ENCODE results near the gene RBM20. TPM values are rescaled to one million over a fixed set of nuclear protein-coding genes. Genes with fewer than 3 reads are reported as not detected.
A peak's percentile ranks its signal among the peaks of the same experiment; 100 is the strongest.

The RBM20 gene
- total RNA-seq, 1 donor from 2014 or later = 0.58 TPM

- H3K27ac Mint-ChIP-seq (ENCODE audit: unreplicated experiment) = peak overlapping the region; percentile 8
- H3K9me3 Mint-ChIP-seq = no peaks in the 10 kb centered on the region
- peaks cover 21% of the 10 kb centered on the region for H3K4me1 Mint-ChIP-seq
- H3K27me3 Mint-ChIP-seq (ENCODE audit: low read depth) = no peaks in the 10 kb centered on the region
- H3K36me3 Mint-ChIP-seq (ENCODE audit: low read depth) = no peaks in the 10 kb centered on the region
- H3K4me3 Mint-ChIP-seq = no peak overlapping the region
- DNase-seq (ENCODE audit: low read depth, low spot score) = no peak
- TF ChIP-seq CTCF (conservative IDR thresholded peaks at IDR 0.05) = no peak
Measured at GRCh38 chr10:110818311-110819256, 174.4 kb downstream of the RBM20 start.

GRCh38 chr10:110820321-110820814 lies 176.2 kb downstream of the RBM20 start:
- no peaks in the 10 kb centered on the region for H3K27me3 Mint-ChIP-seq (ENCODE audit: low read depth)
- no peaks in the 10 kb centered on the region for H3K9me3 Mint-ChIP-seq
- no peak overlapping the region for H3K27ac Mint-ChIP-seq (ENCODE audit: unreplicated experiment)
- H3K36me3 Mint-ChIP-seq (ENCODE audit: low read depth) = no peaks in the 10 kb centered on the region
- no peak overlapping the region for H3K4me3 Mint-ChIP-seq
- TF ChIP-seq CTCF (conservative IDR thresholded peaks at IDR 0.05) = no peak
- DNase-seq (ENCODE audit: low read depth, low spot score) = no peak
- H3K4me1 Mint-ChIP-seq = peaks cover 30% of the 10 kb centered on the region

- Mint-ChIP-seq H3K4me1 (peaks cover 30% of the 10 kb centered on the region), H3K27ac (ENCODE audit: unreplicated experiment) (no peak overlapping the region), H3K9me3 (no peaks in the 10 kb centered on the region), H3K27me3 (ENCODE audit: low read depth) (no peaks in the 10 kb centered on the region), H3K36me3 (ENCODE audit: low read depth) (no peaks in the 10 kb centered on the region), H3K4me3 (no peak overlapping the region)
- no peak for TF ChIP-seq CTCF (conservative IDR thresholded peaks at IDR 0.05)
- DNase-seq (ENCODE audit: low read depth, low spot score) = no peak
Measured at GRCh38 chr10:110821508-110821907, 177.4 kb downstream of the RBM20 start.

- Mint-ChIP-seq H3K4me1 (peaks cover 30% of the 10 kb centered on the region), H3K27me3 (ENCODE audit: low read depth) (no peaks in the 10 kb centered on the region), H3K4me3 (no peak overlapping the region), H3K9me3 (no peaks in the 10 kb centered on the region), H3K27ac (ENCODE audit: unreplicated experiment) (peak overlapping the region; percentile 25), H3K36me3 (ENCODE audit: low read depth) (no peaks in the 10 kb centered on the region)
- TF ChIP-seq CTCF (conservative IDR thresholded peaks at IDR 0.05) = no peak
- DNase-seq (ENCODE audit: low read depth, low spot score) = no peak
Measured at GRCh38 chr10:110822035-110822711, 178.0 kb downstream of the RBM20 start.

GRCh38 chr10:110822712-110823311 lies 178.7 kb downstream of the RBM20 start:
- H3K27ac Mint-ChIP-seq (ENCODE audit: unreplicated experiment) = peak overlapping the region; percentile 25
- no peaks in the 10 kb centered on the region for H3K9me3 Mint-ChIP-seq
- TF ChIP-seq CTCF (conservative IDR thresholded peaks at IDR 0.05) = no peak
- H3K27me3 Mint-ChIP-seq (ENCODE audit: low read depth) = no peaks in the 10 kb centered on the region
- no peak for DNase-seq (ENCODE audit: low read depth, low spot score)
- H3K36me3 Mint-ChIP-seq (ENCODE audit: low read depth) = no peaks in the 10 kb centered on the region
- H3K4me1 Mint-ChIP-seq = peaks cover 30% of the 10 kb centered on the region
- no peak overlapping the region for H3K4me3 Mint-ChIP-seq
